ENCODE results near the gene SORT1.
"Not testable (repeated sequence)": the region's sequence is repeated elsewhere in the genome, so short reads cannot be mapped to it uniquely, and the experiment has no call there.

Gene SORT1

GRCh38 chr1:109395602-109396512 is 1.9 kb downstream of the SORT1 start:
- no peak for DNase-seq
- Histone ChIP-seq H3K27me3 (ENCODE audit: insufficient read depth, low read depth, severe bottlenecking) (no peaks in the 10 kb centered on the region), H3K4me3 (ENCODE audit: low read depth, low read length) (peak overlapping the region; percentile 74; the same call in 1 of the 2 replicates), H3K27ac (no peak overlapping the region), H3K9me3 (ENCODE audit: severe bottlenecking) (no peaks in the 10 kb centered on the region), H3K36me3 (peaks cover 8% of the 10 kb centered on the region)
- no peak for TF ChIP-seq CTCF (IDR thresholded peaks at IDR 0.05; ENCODE audit: low read depth, low read length)

GRCh38 chr1:109395282-109395599 is 2.5 kb downstream of the SORT1 start:
- not testable (repeated sequence) for H3K9me3 ChIP-seq (ENCODE audit: severe bottlenecking); H3K36me3 ChIP-seq; H3K27ac ChIP-seq; H3K27me3 ChIP-seq (ENCODE audit: insufficient read depth, low read depth, severe bottlenecking); H3K4me3 ChIP-seq (ENCODE audit: low read depth, low read length); DNase-seq

- Histone ChIP-seq H3K27ac (no peak overlapping the region), H3K27me3 (ENCODE audit: insufficient read depth, low read depth, severe bottlenecking) (no peaks in the 10 kb centered on the region), H3K9me3 (ENCODE audit: severe bottlenecking) (no peaks in the 10 kb centered on the region), H3K4me3 (ENCODE audit: low read depth, low read length) (no peak overlapping the region), H3K36me3 (peaks cover 4% of the 10 kb centered on the region; the same call in 1 of the 2 replicates)
- no peak for DNase-seq
- TF ChIP-seq CTCF (IDR thresholded peaks at IDR 0.05; ENCODE audit: low read depth, low read length): no peak
These were observed 3.0 kb downstream of the SORT1 start for GRCh38 chr1:109394591-109395281.

GRCh38 chr1:109393617-109394233 is 4.0 kb downstream of the SORT1 start:
- peaks cover 4% of the 10 kb centered on the region; the same call in 1 of the 2 replicates for H3K36me3 ChIP-seq

GRCh38 chr1:109392788-109393616 is 4.7 kb downstream of the SORT1 start:
- Histone ChIP-seq H3K4me3 (ENCODE audit: low read depth, low read length) (no peak overlapping the region), H3K9me3 (ENCODE audit: severe bottlenecking) (no peaks in the 10 kb centered on the region), H3K27ac (no peak overlapping the region), H3K36me3 (peaks cover 4% of the 10 kb centered on the region; the same call in 1 of the 2 replicates), H3K27me3 (ENCODE audit: insufficient read depth, low read depth, severe bottlenecking) (no peaks in the 10 kb centered on the region)
- TF ChIP-seq CTCF (IDR thresholded peaks at IDR 0.05; ENCODE audit: low read depth, low read length): no peak
- no peak for DNase-seq

More at GRCh38 chr1:109393617-109394233, 4.0 kb downstream of the SORT1 start:
- no peak for DNase-seq
- no peak for TF ChIP-seq CTCF (IDR thresholded peaks at IDR 0.05; ENCODE audit: low read depth, low read length)
- Histone ChIP-seq H3K4me3 (ENCODE audit: low read depth, low read length) (no peak overlapping the region), H3K27ac (no peak overlapping the region), H3K27me3 (ENCODE audit: insufficient read depth, low read depth, severe bottlenecking) (no peaks in the 10 kb centered on the region), H3K9me3 (ENCODE audit: severe bottlenecking) (no peaks in the 10 kb centered on the region)

Data from WERI-Rb-1 (cell line).